Upper lobe of left lung (tissue), 6 donors: Measurements from ENCODE around the gene XIRP1. TPM values are rescaled to one million over a fixed set of nuclear protein-coding genes. Genes with fewer than 3 reads are reported as not detected.
"Not testable (repeated sequence)": the region's sequence is repeated elsewhere in the genome, so short reads cannot be mapped to it uniquely, and the experiment has no call there.

Experiments used
- ATAC-seq, 2 donors: fragments of 200-7000 bp; cut with Tn5 transposase; one replicate each; pipeline ENCODE4 v1.9.1; 2022; ENCODE audit warnings: mild to moderate bottlenecking in 2 of 2, moderate library complexity in 2 of 2; ENCODE audit not compliant: low FRiP score in 2 of 2
- DNase-seq, 2 donors: peaks; one replicate each; pipeline ENCODE4 v3.0.0-alpha.2; 2019 to 2020
- H3K27ac ChIP-seq, 4 donors: fragments of 200-600 bp; sonication (generic); one replicate each; pipeline ENCODE4 v1.5.1; 2016 to 2019
- H3K27me3 ChIP-seq, 4 donors: fragments of 200-600 bp; sonication (generic); one replicate each; pipeline ENCODE4 v1.5.1; 2017 to 2019
- H3K36me3 ChIP-seq, 4 donors: fragments of 200-600 bp; sonication (generic); one replicate each; pipeline ENCODE4 v1.5.1; 2016 to 2019
- H3K4me1 ChIP-seq, 4 donors: fragments of 200-600 bp; sonication (generic); one replicate each; pipeline ENCODE4 v1.5.1; 2018 to 2019
- H3K4me3 ChIP-seq, 4 donors: fragments of 200-600 bp; sonication (generic); one replicate each; pipeline ENCODE4 v1.5.1; 2017 to 2019; ENCODE audit warnings: mild to moderate bottlenecking in 2 of 4, moderate library complexity in 1 of 4
- H3K9me3 ChIP-seq, 4 donors: fragments of 200-600 bp; sonication (generic); one replicate each; pipeline ENCODE4 v1.5.1; 2018 to 2019
- EP300 ChIP-seq, 4 donors: sonication (generic); formaldehyde crosslinking; IDR thresholded peaks; one replicate each; pipeline ENCODE4 v1.5.1; 2017; ENCODE audit warnings: antibody characterized with exemption in 4 of 4, control low read depth in 2 of 4
- POLR2A ChIP-seq, 4 donors: fragments of 450-650 bp; IDR thresholded peaks; one replicate each; pipeline ENCODE4 v1.5.1; 2016 to 2017; ENCODE audit warnings: antibody characterized with exemption in 4 of 4, mild to moderate bottlenecking in 2 of 4
- POLR2AphosphoS5 ChIP-seq, 2 donors: sonication (generic); formaldehyde crosslinking; IDR thresholded peaks; one replicate each; pipeline ENCODE4 v1.5.1; 2017; ENCODE audit warnings: antibody characterized with exemption in 2 of 2
- WGBS, 2 donors: methylation state at CpG; one replicate each; pipeline ENCODE4 v1.1.5; 2017 to 2018; 5-methylcytosine and 5-hydroxymethylcytosine counted together
- total RNA-seq, 6 donors: library from RNA; depleted of rRNA in 4 of 6; stranded (reverse); fragments of >200 nt in 4 of 6; gene quantifications; one replicate each; pipeline versions ENCODE4 v1.1.0 to v1.2.1, GENCODE V29; 2016 to 2021
- TF ChIP-seq, protein P1 (sequence below), 6 experiments: fragments of 450-650 bp in 4 of 6; fragments of 200-600 bp in 2 of 6; sonication (generic) in 2 of 6; IDR thresholded peaks; one replicate each; pipeline ENCODE4 v1.5.1; 2016 to 2019; ENCODE audit warnings: antibody characterized with exemption in 6 of 6
- donor health status: DM: no; HTN: no; CAD: no; lungs with moderate emphysema.
- donor health status: DM: no; HTN: yes; CAD: no; lungs with severe emphysema.

The XIRP1 gene
- total RNA-seq, 6 donors from 2014 or later = 0.07 to 1.2 (median 0.10) TPM; not detected in 3

- Histone ChIP-seq H3K4me1 (peaks cover 48 to 66% (median 58%) of the 10 kb centered on the region in 4 donors), H3K4me3 (peak overlapping the region in 2 of 4 donors; percentile 45 to 47), H3K36me3 (no peaks in the 10 kb centered on the region), H3K27me3 (no peaks in the 10 kb centered on the region), H3K9me3 (no peaks in the 10 kb centered on the region), H3K27ac (peak overlapping the region; percentile 87 to 94 (median 94))
- 49 to 66% methylated on average over 4 of the region's 4 CpGs for WGBS, 2 donors
- DNase-seq (no peak), ATAC-seq (no peak)
- TF ChIP-seq POLR2AphosphoS5 (IDR thresholded peaks at IDR 0.05) = peak; percentile 26 to 74
- TF ChIP-seq EP300 (IDR thresholded peaks at IDR 0.05) = peak in 2 of 4 donors; percentile 23 to 40
- TF ChIP-seq POLR2A (IDR thresholded peaks at IDR 0.05) = no peak
Observed at GRCh38 chr3:39178553-39178952, 13.8 kb downstream of the XIRP1 start.

GRCh38 chr3:39177708-39178332 is 14.6 kb downstream of the XIRP1 start:
- Histone ChIP-seq H3K36me3 (no peaks in the 10 kb centered on the region), H3K9me3 (no peaks in the 10 kb centered on the region), H3K27ac (peak overlapping the region; percentile 87 to 94 (median 94)), H3K4me1 (peaks cover 48 to 61% (median 55%) of the 10 kb centered on the region in 4 donors), H3K4me3 (peak overlapping the region in 3 of 4 donors; percentile 34 to 47 (median 45)), H3K27me3 (no peaks in the 10 kb centered on the region)
- DNase-seq (peak; percentile 95), ATAC-seq (peak; percentile 77 to 84)
- TF ChIP-seq POLR2AphosphoS5 (IDR thresholded peaks at IDR 0.05) (peak; percentile 94 to 95), POLR2A (IDR thresholded peaks at IDR 0.05) (peak in 3 of 4 donors; percentile 73 to 82 (median 79)), EP300 (IDR thresholded peaks at IDR 0.05) (peak; percentile 82 to 91 (median 84))
- TF ChIP-seq, protein P1, sequence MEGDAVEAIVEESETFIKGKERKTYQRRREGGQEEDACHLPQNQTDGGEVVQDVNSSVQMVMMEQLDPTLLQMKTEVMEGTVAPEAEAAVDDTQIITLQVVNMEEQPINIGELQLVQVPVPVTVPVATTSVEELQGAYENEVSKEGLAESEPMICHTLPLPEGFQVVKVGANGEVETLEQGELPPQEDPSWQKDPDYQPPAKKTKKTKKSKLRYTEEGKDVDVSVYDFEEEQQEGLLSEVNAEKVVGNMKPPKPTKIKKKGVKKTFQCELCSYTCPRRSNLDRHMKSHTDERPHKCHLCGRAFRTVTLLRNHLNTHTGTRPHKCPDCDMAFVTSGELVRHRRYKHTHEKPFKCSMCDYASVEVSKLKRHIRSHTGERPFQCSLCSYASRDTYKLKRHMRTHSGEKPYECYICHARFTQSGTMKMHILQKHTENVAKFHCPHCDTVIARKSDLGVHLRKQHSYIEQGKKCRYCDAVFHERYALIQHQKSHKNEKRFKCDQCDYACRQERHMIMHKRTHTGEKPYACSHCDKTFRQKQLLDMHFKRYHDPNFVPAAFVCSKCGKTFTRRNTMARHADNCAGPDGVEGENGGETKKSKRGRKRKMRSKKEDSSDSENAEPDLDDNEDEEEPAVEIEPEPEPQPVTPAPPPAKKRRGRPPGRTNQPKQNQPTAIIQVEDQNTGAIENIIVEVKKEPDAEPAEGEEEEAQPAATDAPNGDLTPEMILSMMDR (IDR thresholded peaks at IDR 0.05) = no peak
- 1% methylated on average over 26 to 29 of the region's 32 CpGs for WGBS, 2 donors

DNA sequence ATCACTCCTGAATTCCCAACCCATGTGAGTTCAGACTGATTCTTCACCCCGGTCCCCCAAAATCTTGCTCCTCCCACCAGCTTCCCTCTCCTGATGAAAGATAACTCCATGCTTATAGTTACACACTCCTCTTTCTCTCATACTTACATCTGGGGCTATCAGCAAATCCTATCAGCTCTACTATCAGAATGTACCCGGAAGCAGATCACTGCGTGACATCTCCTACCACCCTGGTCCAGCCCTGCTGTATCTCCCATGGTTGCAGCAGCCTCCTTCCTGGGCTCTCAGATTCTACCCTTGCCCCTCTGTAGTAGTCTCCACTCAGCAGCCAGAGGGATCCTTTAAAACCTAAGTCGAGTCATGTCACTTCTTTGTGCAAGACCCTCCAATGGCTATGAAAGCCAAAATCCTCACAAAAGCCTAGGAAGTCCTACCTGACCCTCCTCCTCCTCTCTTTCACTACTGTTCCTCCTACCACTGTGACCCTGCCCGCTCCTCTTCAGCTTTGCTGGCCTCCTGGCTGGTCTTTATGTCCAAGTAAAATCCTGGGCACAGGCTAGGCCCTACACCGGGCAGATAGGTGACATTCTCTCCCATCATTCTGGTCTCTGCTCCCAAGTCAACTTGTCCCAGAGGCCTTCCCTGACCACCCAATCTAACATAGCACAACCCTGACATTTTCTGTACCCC is 16.2 kb downstream of the XIRP1 start:
- Histone ChIP-seq H3K27me3 (no peaks in the 10 kb centered on the region), H3K9me3 (no peaks in the 10 kb centered on the region), H3K4me1 (peaks cover 38 to 44% (median 40%) of the 10 kb centered on the region in 4 donors), H3K27ac (peak overlapping the region; percentile 87 to 94 (median 94)), H3K36me3 (no peaks in the 10 kb centered on the region), H3K4me3 (no peak overlapping the region)
- ATAC-seq (no peak), DNase-seq (no peak)
- TF ChIP-seq POLR2A (IDR thresholded peaks at IDR 0.05) (no peak), EP300 (IDR thresholded peaks at IDR 0.05) (no peak), POLR2AphosphoS5 (IDR thresholded peaks at IDR 0.05) (no peak)
- TF ChIP-seq, protein P1 (IDR thresholded peaks at IDR 0.05) = no peak
- WGBS, 2 donors = 89 to 93% methylated on average over 6 of the region's 6 CpGs

GRCh38 chr3:39173318-39174125 is 18.9 kb downstream of the XIRP1 start:
- 76 to 90% methylated on average over 2 of the region's 2 CpGs for WGBS, 2 donors
- TF ChIP-seq POLR2A (IDR thresholded peaks at IDR 0.05) (no peak), EP300 (IDR thresholded peaks at IDR 0.05) (no peak), POLR2AphosphoS5 (IDR thresholded peaks at IDR 0.05) (no peak)
- TF ChIP-seq, protein P1 (IDR thresholded peaks at IDR 0.05) = no peak
- Histone ChIP-seq H3K27me3 (no peaks in the 10 kb centered on the region), H3K36me3 (no peaks in the 10 kb centered on the region), H3K27ac (no peak overlapping the region), H3K9me3 (no peaks in the 10 kb centered on the region), H3K4me1 (peaks cover 14 to 18% (median 18%) of the 10 kb centered on the region in 4 donors), H3K4me3 (no peak overlapping the region)
- DNase-seq = no peak
- ATAC-seq = no peak

GRCh38 chr3:39171860-39172259 is 20.5 kb downstream of the XIRP1 start:
- H3K9me3 ChIP-seq = no peaks in the 10 kb centered on the region
- 57 to 75% methylated on average over 2 of the region's 2 CpGs for WGBS, 2 donors
- H3K36me3 ChIP-seq = no peaks in the 10 kb centered on the region
- H3K27ac ChIP-seq = no peak overlapping the region
- TF ChIP-seq POLR2A (IDR thresholded peaks at IDR 0.05) (no peak), EP300 (IDR thresholded peaks at IDR 0.05) (no peak), POLR2AphosphoS5 (IDR thresholded peaks at IDR 0.05) (no peak)
- TF ChIP-seq, protein P1 (IDR thresholded peaks at IDR 0.05) = no peak
- ATAC-seq (no peak), DNase-seq (no peak)
- no peak overlapping the region for H3K4me3 ChIP-seq
- no peaks in the 10 kb centered on the region for H3K27me3 ChIP-seq
- peaks cover 10 to 21% (median 16%) of the 10 kb centered on the region in 4 donors for H3K4me1 ChIP-seq

DNA sequence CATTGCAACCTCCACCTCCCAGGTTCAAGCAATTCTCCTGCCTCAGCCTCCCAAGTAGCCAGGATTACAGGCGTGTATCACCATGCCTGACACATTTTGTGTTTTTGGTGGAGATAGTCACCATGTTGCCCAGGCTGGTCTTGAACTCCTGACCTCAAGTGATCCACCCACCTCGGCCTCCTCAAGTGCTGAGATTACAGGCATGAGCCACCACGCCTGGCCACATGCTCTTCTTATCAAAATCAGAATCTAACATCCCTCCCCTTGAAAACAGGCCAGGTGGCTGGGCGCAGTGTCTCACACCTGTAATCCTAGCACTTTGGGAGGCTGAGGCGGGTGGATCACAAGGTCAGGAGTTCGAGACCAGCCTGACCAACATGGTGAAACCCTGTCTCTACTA is 21.5 kb downstream of the XIRP1 start:
- not testable (repeated sequence) for H3K36me3 ChIP-seq, H3K27me3 ChIP-seq, DNase-seq, ATAC-seq, H3K27ac ChIP-seq, H3K9me3 ChIP-seq, H3K4me3 ChIP-seq
- 91 to 94% methylated on average over 5 to 6 of the region's 6 CpGs for WGBS, 2 donors
- H3K4me1 ChIP-seq = peaks cover 14 to 22% (median 21%) of the 10 kb centered on the region in 4 donors
